HG02798 (cell line): ENCODE measurements around the gene PFN4.

Experiments
- ATAC-seq: cut with Tn5 transposase; IDR thresholded peaks from one replicate; pipeline ENCODE4 v1.9.1; 2021; ENCODE audit warnings: mild to moderate bottlenecking; ENCODE audit not compliant: unreplicated experiment, poor library complexity

PFN4 gene

GRCh38 chr2:24082787-24083566 is 40.2 kb downstream of the PFN4 start:
- ATAC-seq: no peak

- no peak for ATAC-seq
Observed at GRCh38 chr2:24080701-24081100, 42.4 kb downstream of the PFN4 start.

DNA sequence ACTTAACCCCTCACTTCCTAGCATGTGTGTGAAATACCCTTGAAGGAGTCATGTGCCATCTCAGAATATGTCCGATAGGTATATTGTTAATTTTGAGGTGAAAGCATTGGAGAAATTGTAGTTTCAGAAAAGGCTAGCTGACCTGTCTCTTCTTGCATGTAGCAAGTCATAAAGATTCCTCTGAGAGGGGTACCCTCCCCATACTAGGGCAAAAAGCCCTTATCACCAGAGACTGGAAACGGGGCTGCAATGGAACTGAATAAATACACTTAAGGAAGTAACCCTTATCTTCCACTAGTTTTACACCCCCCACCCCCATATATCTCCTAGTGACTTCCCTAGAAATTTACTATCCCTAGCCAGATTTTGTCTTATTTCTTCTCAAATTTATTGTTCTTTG is 45.3 kb downstream of the PFN4 start:
- no peak for ATAC-seq

- ATAC-seq: no peak
Observed at GRCh38 chr2:24077535-24077877, 45.6 kb downstream of the PFN4 start.

DNA sequence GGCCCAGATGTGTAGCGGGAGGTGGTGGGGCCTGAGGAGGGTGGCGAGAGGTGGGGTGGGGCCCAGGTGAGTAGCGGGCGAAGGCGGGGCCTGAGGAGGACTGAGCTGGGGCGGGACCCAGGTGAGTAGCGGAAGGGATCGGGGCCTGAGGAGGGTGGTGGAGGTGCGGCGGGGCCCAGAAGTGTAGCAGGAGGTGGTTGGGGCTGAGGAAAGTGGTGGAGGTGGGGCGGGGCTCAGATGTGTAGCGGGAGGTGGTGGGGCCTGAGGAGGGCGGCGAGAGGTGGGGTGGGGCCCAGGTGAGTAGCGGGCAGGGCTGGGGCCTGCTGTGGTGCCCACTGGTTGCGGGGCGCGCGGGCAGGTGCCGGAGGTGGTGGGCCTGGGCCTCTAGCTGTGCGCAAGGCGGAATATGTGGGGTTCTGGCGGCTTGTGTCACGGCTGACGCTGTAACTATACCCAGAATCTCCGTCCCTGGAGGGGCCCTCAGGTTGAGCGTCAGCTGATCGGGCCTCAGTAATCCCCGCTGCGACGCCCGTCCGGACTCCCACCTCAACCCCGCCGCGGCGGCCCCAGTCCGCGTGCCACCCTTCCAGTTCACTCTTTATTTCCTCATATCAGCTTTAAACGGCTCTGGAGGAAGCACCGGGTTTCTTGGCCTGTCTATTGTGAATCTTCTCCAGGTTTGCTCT is 46.1 kb downstream of the PFN4 start:
- ATAC-seq: peak; percentile 1

- ATAC-seq: peak; percentile 96
Observed at GRCh38 chr2:24075915-24076848, 47.0 kb downstream of the PFN4 start, which contains the start of gene SF3B6. SF3B6 (minus strand) TSS chr2:24076326; CDS start chr2:24076229, 97 bp downstream.

- ATAC-seq: no peak
Observed at GRCh38 chr2:24075259-24075658, 47.9 kb downstream of the PFN4 start.

- no peak for ATAC-seq
Observed at GRCh38 chr2:24073816-24074215, 49.3 kb downstream of the PFN4 start.

DNA sequence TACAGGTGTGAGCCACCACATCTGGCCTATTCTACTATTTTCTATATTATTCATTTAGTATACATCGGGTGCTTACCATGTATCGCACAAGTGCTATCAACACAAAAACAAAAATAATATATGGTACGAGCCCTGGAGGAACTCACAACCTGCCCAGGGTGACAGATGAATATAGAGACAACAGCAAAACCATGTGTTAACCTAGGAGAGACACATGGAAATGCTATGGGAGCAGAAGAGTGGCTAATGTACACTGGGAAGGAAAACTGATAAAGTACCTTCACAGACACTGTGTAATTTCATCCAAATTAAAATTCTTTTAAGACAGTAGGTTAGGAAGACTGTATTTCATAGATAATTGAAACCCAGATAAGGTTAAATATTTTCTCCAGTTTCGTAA is 50.9 kb downstream of the PFN4 start:
- ATAC-seq: no peak

- ATAC-seq: no peak
Observed at GRCh38 chr2:24065341-24065740, 57.8 kb downstream of the PFN4 start.
